ENCODE measurements around the gene FBXL15. TPM values are rescaled to one million over a fixed set of nuclear protein-coding genes. Genes with fewer than 3 reads are reported as not detected.

Gene FBXL15
- polyA plus RNA-seq (2011; rRNA removed) = 3.5 and 7.5 TPM in 2 replicates
- 0.77 and 1.2 TPM in 2 replicates for polyA minus RNA-seq (2011; rRNA and poly(A)+ RNA removed)

- Histone ChIP-seq H3K27me3 (ENCODE audit: control insufficient read depth, insufficient read depth, low read length) (peaks cover 4% of the 10 kb centered on the region), H3K36me3 (ENCODE audit: control insufficient read depth, insufficient read depth, low read length) (peaks cover 8% of the 10 kb centered on the region), H3K4me3 (ENCODE audit: low read depth, low read length) (peak within 1 kb of the TSS; percentile 82)
- peak; percentile 68 for DNase-seq (ENCODE audit: low read depth)
- CTCF ChIA-PET = interaction anchor here (0.8 to 7.0 kb wide), 13 partner anchors 10 to 251 kb away, joined by 3 to 60 read pairs (median 21); partner anchors contain the start of genes C10orf95 and CUEDC2
- POLR2A ChIA-PET = interaction anchor here (1.3 to 3.1 kb wide), 2 partner anchors 12 to 190 kb away, joined by 3 to 7 read pairs; partner anchors contain the start of gene CUEDC2
- no peak for TF ChIP-seq CTCF (IDR thresholded peaks at IDR 0.05; ENCODE audit: insufficient read depth, low read depth, low read length)
Measured at GRCh38 chr10:102420714-102421506, at the start of gene FBXL15. Gene FBXL15, plus strand, starts transcription at chr10:102420836. Its CDS starts 294 bp downstream, at chr10:102421130.

DNA sequence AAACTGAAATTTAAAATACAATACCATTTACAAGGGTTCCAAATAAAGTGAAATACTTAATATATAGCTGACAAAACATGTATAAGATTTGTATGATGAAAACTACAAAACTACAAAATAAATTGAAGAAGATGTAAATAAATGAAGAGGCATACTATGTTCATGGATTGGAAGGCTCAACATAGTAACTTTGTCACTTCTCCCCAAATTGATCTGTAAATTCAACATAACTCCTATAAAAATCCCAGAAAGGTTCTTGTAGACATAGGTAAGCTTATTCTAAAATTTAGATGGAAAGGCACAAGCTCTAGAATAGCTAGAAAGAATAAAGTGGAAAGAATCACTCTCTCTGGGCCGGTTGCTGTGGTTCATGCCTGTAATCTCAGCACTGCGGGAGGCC, 49.3 kb upstream of the FBXL15 start:
- TF ChIP-seq CTCF (IDR thresholded peaks at IDR 0.05; ENCODE audit: insufficient read depth, low read depth, low read length) = no peak
- POLR2A ChIA-PET = no interaction called here
- Histone ChIP-seq H3K27me3 (ENCODE audit: control insufficient read depth, insufficient read depth, low read length) (no peaks in the 10 kb centered on the region), H3K36me3 (ENCODE audit: control insufficient read depth, insufficient read depth, low read length) (peaks cover 43% of the 10 kb centered on the region), H3K4me3 (ENCODE audit: low read depth, low read length) (no peak overlapping the region)
- CTCF ChIA-PET = interaction anchor here (0.8 to 1.2 kb wide), 2 partner anchors 19 to 202 kb away, joined by 3 to 5 read pairs; no protein-coding TSS in a partner anchor
- no peak for DNase-seq (ENCODE audit: low read depth)

GRCh38 chr10:102375250-102375649, 45.4 kb upstream of the FBXL15 start:
- peaks cover 38% of the 10 kb centered on the region for H3K36me3 ChIP-seq (ENCODE audit: control insufficient read depth, insufficient read depth, low read length)
- ChIA-PET POLR2A (no interaction called here), CTCF (interaction anchor here (0.6 to 2.8 kb wide), 8 partner anchors 23 to 201 kb away, joined by 3 to 8 read pairs (median 4); no protein-coding TSS in a partner anchor)
- no peak overlapping the region for H3K4me3 ChIP-seq (ENCODE audit: low read depth, low read length)
- TF ChIP-seq CTCF (IDR thresholded peaks at IDR 0.05; ENCODE audit: insufficient read depth, low read depth, low read length) = no peak
- no peak for DNase-seq (ENCODE audit: low read depth)
- H3K27me3 ChIP-seq (ENCODE audit: control insufficient read depth, insufficient read depth, low read length) = no peaks in the 10 kb centered on the region

DNA sequence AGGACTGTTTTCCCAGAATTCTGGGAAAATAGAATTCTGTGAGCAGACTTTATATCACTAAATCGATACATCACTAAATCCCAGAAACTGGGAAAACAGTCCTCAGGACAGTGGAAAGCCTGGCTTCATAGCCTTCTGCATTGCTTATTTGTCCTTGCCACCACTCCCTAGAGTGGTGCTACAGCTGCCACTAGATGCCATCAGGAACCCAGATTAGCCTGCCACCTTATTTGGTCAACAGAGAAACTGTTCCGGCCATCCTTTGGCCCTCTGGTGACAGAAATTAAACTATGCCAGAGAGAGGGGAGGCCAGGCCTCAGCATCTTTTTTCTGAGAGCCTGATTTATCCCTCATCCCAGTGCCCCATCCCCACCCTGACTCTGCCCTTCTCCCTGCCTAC, 44.8 kb upstream of the FBXL15 start:
- CTCF ChIA-PET = interaction anchor here (0.6 to 2.8 kb wide), 9 partner anchors 18 to 202 kb away, joined by 3 to 8 read pairs (median 3); no protein-coding TSS in a partner anchor
- POLR2A ChIA-PET = interaction anchor here (0.6 kb wide), 1 partner anchor 203 kb away, joined by 3 read pairs; no protein-coding TSS in a partner anchor

More for the DNA sequence above, 44.8 kb upstream of the FBXL15 start:
- Histone ChIP-seq H3K36me3 (ENCODE audit: control insufficient read depth, insufficient read depth, low read length) (peaks cover 32% of the 10 kb centered on the region), H3K4me3 (ENCODE audit: low read depth, low read length) (no peak overlapping the region), H3K27me3 (ENCODE audit: control insufficient read depth, insufficient read depth, low read length) (no peaks in the 10 kb centered on the region)
- TF ChIP-seq CTCF (IDR thresholded peaks at IDR 0.05; ENCODE audit: insufficient read depth, low read depth, low read length) = no peak
- DNase-seq (ENCODE audit: low read depth) = no peak
